Measurements from ENCODE around the gene LCOR.

LCOR gene

GRCh38 chr10:97018251-97019212 is 186.4 kb downstream of the LCOR start:
- no peak for TF ChIP-seq CTCF (IDR thresholded peaks at IDR 0.05; ENCODE audit: control insufficient read depth, extremely low read depth, insufficient read depth)
- H3K4me3 ChIP-seq (ENCODE audit: low read depth, low read length) = no peak overlapping the region
- no peak for DNase-seq (ENCODE audit: low read depth)

GRCh38 chr10:97019213-97019844 is 187.2 kb downstream of the LCOR start:
- DNase-seq (ENCODE audit: low read depth) = no peak
- H3K4me3 ChIP-seq (ENCODE audit: low read depth, low read length) = no peak overlapping the region
- TF ChIP-seq CTCF (IDR thresholded peaks at IDR 0.05; ENCODE audit: control insufficient read depth, extremely low read depth, insufficient read depth) = no peak

GRCh38 chr10:97020452-97021400 is 188.6 kb downstream of the LCOR start:
- no peak for TF ChIP-seq CTCF (IDR thresholded peaks at IDR 0.05; ENCODE audit: control insufficient read depth, extremely low read depth, insufficient read depth)
- H3K4me3 ChIP-seq (ENCODE audit: low read depth, low read length) = no peak overlapping the region
- no peak for DNase-seq (ENCODE audit: low read depth)

- DNase-seq (ENCODE audit: low read depth) = no peak
- no peak for TF ChIP-seq CTCF (IDR thresholded peaks at IDR 0.05; ENCODE audit: control insufficient read depth, extremely low read depth, insufficient read depth)
- H3K4me3 ChIP-seq (ENCODE audit: low read depth, low read length) = no peak overlapping the region
Measured at GRCh38 chr10:97022616-97023015, 190.5 kb downstream of the LCOR start.

GRCh38 chr10:97023401-97024167 is 191.5 kb downstream of the LCOR start:
- DNase-seq (ENCODE audit: low read depth) = no peak
- TF ChIP-seq CTCF (IDR thresholded peaks at IDR 0.05; ENCODE audit: control insufficient read depth, extremely low read depth, insufficient read depth) = no peak
- H3K4me3 ChIP-seq (ENCODE audit: low read depth, low read length) = no peak overlapping the region

All from LNCaP clone FGC (cell line).